Measurements from ENCODE around the gene SMAD2. TPM values are rescaled to one million over a fixed set of nuclear protein-coding genes. Genes with fewer than 3 reads are reported as not detected.

The SMAD2 gene
- total and polyA plus RNA-seq, 9 of the 15 experiments (the other 6 are each of a cell fraction or from before 2014, with no cell fraction given): 9.2 to 49.6 (median 33.7) TPM

- TF ChIP-seq AFF1 (IDR thresholded peaks at IDR 0.05; ENCODE audit: low read depth in 1 of 2, partially characterized antibody in 2 of 2) (no peak), ZNF398 (CRISPR knock-in tag; IDR thresholded peaks at IDR 0.05) (no peak), ZNF12 (CRISPR knock-in tag; IDR thresholded peaks at IDR 0.05) (no peak), OTX1 (CRISPR knock-in tag; IDR thresholded peaks at IDR 0.05) (no peak), E2F8 (IDR thresholded peaks at IDR 0.05; ENCODE audit: low read depth, partially characterized antibody) (no peak), ZEB2 (IDR thresholded peaks at IDR 0.05) (no peak)
Measured at GRCh38 chr18:47802802-47803201, 127.7 kb downstream of the SMAD2 start (continued).
